GM12874 (cell line): Measurements from ENCODE around the gene ULK4.

ENCODE experiments used
- TF ChIP-seq, protein P1 (sequence below): IDR thresholded peaks from 2 replicates; pipeline ENCODE4 v1.5.1; 2011; ENCODE audit warnings: low read depth, mild to moderate bottlenecking, control low read depth, low read length, moderate library complexity; ENCODE audit not compliant: insufficient read depth

ULK4 gene

DNA sequence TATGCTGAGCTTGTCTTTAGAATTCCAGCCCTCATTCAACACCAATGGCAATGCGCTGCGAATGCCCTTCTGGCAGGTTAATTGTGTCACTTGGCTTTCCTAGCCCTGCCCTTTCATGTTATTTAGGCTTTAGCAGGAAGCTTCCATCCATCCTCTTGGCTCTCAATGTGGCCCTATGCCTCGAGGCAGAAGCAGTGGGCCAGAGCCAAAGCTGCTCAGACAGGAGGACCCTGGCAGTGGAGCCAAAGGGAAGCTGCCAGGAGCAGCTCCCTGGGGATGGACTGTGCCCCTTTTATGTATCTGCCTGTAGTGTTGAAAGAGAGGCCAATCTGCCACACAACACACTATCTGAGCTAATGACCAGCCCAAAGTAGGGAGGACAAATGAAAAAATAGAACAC, 386.2 kb downstream of the ULK4 start:
- TF ChIP-seq, protein P1, sequence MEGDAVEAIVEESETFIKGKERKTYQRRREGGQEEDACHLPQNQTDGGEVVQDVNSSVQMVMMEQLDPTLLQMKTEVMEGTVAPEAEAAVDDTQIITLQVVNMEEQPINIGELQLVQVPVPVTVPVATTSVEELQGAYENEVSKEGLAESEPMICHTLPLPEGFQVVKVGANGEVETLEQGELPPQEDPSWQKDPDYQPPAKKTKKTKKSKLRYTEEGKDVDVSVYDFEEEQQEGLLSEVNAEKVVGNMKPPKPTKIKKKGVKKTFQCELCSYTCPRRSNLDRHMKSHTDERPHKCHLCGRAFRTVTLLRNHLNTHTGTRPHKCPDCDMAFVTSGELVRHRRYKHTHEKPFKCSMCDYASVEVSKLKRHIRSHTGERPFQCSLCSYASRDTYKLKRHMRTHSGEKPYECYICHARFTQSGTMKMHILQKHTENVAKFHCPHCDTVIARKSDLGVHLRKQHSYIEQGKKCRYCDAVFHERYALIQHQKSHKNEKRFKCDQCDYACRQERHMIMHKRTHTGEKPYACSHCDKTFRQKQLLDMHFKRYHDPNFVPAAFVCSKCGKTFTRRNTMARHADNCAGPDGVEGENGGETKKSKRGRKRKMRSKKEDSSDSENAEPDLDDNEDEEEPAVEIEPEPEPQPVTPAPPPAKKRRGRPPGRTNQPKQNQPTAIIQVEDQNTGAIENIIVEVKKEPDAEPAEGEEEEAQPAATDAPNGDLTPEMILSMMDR = no peak

DNA sequence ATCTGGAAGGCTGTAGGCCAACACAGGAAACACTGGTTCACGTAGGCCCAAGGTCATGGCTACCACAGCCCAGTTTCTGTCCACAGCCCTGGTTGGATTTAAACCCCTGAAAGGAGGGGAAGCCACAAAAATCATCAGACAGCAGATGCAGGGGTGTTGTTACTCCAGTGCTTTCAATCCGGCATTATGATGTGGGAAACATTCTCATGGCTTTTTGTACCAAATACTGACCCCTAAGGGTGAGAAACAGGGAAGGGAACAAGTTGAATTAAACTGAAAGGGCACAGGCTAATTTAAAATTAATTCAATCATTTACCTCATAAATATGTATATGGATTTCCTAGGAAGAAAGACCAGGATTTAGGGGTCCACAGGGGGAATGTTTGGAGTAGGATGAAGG, 387.0 kb downstream of the ULK4 start:
- TF ChIP-seq, protein P1 = no peak

DNA sequence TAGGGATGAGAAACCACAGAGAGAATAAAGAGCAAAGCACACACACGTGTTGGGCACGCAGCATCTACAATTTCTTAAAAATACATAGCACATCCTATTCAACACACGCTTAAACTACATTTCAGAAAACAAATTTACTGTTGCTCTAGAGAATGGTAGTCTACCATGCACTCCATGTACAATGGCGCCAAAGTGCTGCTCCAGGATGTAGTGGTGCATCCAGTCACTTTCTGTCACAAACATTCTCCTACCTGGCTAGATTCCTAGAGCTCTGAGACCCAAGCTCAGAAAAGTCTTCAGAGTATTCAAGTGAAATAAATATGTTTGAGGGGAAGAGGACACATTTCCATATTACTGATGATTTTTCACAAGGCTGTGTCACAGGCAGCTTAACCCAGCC, 388.3 kb downstream of the ULK4 start:
- TF ChIP-seq, protein P1 = no peak

DNA sequence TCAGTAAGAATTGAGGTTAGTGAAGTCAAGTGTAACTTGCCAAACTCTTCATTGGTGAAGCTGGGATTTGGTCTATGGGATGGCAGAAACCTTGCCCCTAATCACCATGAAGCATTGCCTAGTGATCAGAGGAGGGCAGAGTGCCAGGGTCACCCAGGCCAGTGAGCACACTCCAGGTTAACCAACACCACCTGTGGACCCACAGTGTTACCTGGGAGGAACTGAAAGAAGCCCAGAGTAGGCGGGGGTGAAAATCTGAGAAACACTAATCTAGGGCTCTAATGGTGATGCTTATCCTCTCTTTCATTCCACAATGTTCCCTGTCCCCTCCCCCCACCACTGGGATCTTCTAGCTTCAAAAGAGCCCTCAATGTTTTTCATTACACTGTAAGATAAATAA, 389.8 kb downstream of the ULK4 start:
- TF ChIP-seq, protein P1 = no peak

DNA sequence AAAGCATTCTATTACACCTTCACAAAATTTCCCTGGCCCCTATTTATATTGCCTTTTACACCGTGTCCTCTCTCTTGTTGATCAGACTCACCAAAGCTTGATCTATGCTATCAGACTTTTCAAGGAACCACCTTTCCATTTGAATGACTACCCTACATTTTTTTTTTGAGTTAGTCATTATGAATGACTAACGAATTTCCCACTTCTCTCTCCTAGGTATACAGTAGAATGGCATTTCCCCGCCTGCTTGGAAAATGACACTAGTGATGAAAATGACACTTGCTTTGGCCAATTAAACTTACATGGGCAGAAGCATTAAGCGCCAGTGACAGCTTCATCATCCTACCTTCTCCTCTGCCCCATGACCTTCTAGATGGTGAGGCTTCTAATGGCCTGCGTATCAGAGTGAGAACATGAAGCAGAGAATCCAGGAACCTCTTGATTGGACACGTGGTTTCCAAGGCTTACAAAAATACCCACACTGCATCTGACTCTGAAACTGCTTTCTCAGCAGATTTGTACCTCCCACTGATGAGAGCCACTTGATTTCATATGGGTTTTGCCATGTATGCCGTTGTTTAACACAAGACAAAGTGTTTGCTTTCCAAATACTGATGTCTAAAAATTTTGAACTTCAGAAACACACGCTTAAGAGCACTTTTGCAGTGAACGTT, 392.1 kb downstream of the ULK4 start:
- TF ChIP-seq, protein P1 = no peak

DNA sequence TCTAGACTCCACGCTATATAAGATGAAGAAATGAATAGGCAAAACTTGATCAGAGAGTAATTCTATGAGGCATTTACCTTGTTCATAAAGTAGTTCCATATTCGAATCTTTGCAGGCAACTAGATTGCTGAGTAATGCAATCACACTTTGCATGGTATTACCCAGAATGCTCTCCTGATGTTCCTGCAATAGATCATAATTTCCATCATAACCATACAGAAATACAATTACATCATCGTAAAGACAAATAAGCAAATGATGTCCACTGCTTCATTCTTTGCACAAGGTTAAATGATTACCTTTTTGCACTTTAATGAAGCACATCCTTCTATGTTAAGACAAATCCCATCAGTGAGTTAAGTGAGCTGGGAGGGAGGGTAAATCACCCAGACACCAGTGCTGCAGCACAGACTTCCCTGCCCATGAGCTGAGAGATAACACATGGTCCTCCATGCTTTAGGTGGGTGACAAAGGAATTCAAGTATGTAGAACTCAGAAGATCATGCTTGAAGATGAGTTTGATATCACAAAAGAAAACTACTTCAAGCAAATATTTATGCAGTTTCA, 395.9 kb downstream of the ULK4 start:
- TF ChIP-seq, protein P1 = no peak

DNA sequence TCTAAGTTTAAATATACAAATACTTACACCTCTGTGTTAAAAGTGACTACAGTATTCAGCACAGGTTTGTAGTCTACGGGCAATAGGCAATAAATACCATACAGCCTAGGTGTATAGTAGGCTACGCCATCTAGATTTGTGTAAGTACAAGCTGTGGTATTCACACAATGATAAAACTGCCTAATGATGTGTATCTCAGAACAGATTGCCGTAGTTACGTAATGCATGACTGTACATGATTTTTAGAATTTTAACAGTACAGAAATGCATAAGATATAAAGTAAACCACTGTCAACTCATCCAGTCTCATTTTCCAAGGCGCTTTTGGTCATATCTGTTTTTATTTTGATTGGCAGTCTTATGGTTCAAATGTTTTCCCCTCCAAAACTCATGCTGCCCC, 396.9 kb downstream of the ULK4 start:
- TF ChIP-seq, protein P1 = no peak
